Daoy (cell line): ENCODE measurements around the gene BCKDK. TPM values are rescaled to one million over a fixed set of nuclear protein-coding genes. Genes with fewer than 3 reads are reported as not detected.
A peak's percentile ranks its signal among the peaks of the same experiment; 100 is the strongest.
"Not testable (repeated sequence)": the region's sequence is repeated elsewhere in the genome, so short reads cannot be mapped to it uniquely, and the experiment has no call there.

Experiments used
- DNase-seq: peaks from one replicate; pipeline ENCODE4 v3.0.0-alpha.2; 2015; ENCODE audit warnings: low read depth
- total RNA-seq: library from RNA; depleted of rRNA; stranded (reverse); fragments of >200 nt; shearing (Covaris generic); gene quantifications from 2 replicates; pipeline ENCODE4 v1.2.3, GENCODE V29; 2014; rRNA removed

The BCKDK gene
- total RNA-seq, 1 experiment from 2014 or later, result 18.1 TPM

- DNase-seq, result no peak
Measured at GRCh38 chr16:31141489-31142108, 33.4 kb downstream of the BCKDK start.

- DNase-seq, result peak; percentile 98
Measured at GRCh38 chr16:31142109-31143010, 34.2 kb downstream of the BCKDK start.

- DNase-seq, result no peak
Measured at GRCh38 chr16:31143011-31143693, 35.0 kb downstream of the BCKDK start.

DNA sequence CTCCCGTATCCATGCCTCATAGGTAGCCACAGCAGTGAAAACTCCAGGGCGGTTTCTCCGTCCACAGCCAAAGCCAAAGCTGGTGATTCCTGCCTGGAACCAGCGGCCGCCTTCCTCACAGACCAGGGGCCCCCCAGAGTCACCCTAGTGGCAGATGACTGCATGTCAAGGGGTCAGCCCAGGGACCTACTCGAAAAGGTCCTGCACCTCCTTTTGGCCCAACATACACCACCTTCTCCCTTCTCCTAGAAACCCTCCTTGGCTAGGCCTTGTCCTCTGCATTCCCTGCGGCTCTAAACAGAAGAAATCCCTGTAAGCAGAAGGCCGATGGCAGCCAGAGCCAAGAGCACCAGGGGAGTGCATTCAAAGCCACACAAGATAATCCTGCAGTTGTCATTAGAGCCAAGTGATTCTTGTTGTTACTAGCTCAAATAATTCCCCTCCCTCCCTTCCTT lies 35.5 kb downstream of the BCKDK start:
- DNase-seq, result no peak

DNA sequence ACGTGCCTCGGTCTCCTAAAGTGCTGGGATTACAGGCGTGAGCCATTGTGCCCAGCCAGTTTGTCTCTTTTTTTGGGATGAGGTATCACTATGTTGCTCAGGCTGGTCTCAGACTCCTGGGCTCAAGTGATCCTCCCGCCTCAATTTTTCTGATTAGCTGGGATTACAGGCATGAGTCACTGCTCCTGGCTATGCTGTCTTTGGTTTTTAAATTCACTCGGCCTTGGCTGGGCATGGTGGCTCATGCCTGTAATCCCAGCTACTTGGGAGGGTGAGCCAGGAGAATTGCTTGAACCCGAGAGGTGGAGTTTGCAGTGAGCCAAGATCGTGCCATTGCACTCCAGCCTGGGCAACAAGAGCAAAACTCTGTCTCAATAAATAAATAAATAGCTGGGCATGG lies 36.2 kb downstream of the BCKDK start:
- DNase-seq, result not testable (repeated sequence)

- DNase-seq, result no peak
Measured at GRCh38 chr16:31145398-31145990, 37.3 kb downstream of the BCKDK start.

DNA sequence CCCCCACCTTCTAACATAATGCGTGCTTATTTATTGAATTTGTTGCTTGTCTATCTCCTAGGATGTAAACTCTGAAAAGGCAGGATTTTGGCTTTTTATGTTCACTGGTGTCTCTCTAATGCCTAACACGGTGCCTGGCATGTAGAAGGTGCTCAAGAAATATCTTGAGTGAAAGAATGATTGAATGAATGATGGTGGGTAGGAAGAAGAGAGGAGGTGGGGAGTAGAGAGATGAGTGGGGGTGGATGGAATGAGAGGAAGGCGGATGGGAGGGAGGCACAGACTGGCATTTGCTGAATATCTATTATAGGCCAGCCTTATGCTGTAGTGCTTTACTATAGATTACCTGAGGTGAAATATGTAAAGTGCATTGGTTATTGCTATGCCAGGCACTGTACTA lies 39.4 kb downstream of the BCKDK start:
- no peak for DNase-seq

DNA sequence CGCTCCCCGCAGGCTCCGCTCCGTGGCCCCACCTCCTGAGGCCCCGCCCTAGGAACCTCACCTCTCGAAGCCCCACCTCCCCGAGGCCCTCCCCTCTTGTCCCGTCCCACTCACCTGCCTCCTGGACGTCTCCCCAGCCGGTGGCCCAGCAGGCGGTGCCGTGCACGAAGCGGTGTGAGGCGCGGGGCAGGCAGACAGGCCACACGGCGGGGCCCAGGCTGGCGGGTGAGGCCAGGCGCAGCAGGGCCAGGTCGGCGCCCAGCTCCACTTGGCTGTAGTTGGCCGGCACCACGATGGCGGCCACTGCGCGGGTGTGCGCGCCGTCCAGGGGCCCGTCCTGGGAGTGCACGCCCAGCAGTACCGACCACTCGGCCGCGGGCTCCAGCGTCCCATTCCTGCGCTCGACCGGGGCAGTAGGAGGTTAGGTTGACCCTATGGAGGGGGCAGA lies 40.1 kb downstream of the BCKDK start:
- no peak for DNase-seq

- no peak for DNase-seq
Measured at GRCh38 chr16:31148896-31149295, 40.7 kb downstream of the BCKDK start.

GRCh38 chr16:31149332-31149731 lies 41.1 kb downstream of the BCKDK start:
- no peak for DNase-seq

DNA sequence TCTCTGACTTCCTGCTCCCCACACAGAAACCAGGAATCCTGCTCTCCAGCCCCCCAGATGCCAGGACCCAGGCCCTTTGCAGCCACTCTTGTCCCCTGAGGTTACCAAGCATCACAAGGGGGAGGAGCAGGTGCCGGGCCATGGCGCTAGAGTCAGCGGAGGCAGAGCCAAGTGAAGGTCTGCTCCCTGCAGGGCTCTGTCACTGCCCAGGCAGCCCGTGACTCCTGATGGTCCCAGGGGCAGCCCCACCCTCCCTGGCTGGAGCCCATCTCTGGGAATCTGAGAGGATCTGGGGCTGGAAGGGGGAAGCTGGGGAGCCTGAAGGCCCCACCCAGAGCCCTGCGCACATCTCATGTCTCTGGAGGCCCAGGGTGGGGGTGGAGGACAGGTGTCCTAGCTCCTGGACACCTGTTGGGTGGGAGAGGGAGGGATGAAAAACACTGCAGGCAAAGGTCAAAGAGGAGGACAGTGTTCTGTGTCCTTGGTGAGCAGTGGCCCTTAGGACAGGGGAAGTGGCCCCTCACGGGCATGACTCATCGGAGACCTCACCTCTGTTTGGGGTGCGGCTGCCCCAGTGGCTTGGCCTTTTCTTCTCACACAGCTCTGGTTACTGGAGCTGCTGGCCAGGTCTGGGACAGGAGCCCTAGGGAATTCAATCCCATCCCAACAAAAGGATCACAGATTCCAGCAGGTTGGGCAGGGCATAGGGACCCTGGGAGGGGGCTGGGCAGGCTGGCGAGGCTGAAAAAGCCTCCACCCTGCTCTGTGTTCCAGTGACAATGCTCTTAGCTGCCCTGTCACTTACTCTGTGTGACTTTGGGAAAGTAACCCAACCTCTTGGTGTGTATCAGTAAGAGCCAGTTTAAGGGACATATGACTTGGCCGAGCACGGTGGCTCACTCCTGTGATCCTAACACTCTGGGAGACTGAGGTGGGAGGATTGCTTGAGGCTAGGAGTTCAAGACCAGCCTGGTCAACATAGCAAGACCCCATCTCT lies 42.0 kb downstream of the BCKDK start, which contains the start of gene PRSS36:
TSS of gene PRSS36 (minus strand) at position 173 of the 997 bp plus-strand sequence. CDS start at position 142, 31 bp downstream.
- no peak for DNase-seq

- not testable (repeated sequence) for DNase-seq
Measured at GRCh38 chr16:31150976-31151375, 42.8 kb downstream of the BCKDK start.

GRCh38 chr16:31157136-31157535 lies 49.0 kb downstream of the BCKDK start:
- no peak for DNase-seq

Other genes starting within 250 kb of the BCKDK start
- gene BCL7C, start 214.3 kb upstream of the BCKDK start, total RNA-seq, result 27.8 and 29.4 TPM in 2 replicates
- gene CTF1, start 211.8 kb upstream of the BCKDK start, total RNA-seq, result 0.33 and 0.46 TPM in 2 replicates
- 14.0 and 16.3 TPM in 2 replicates for gene FBXL19, start 184.8 kb upstream of the BCKDK start, total RNA-seq
- 1.1 and 1.5 TPM in 2 replicates for gene ORAI3, start 159.3 kb upstream of the BCKDK start, total RNA-seq
- gene SETD1A, start 150.6 kb upstream of the BCKDK start, total RNA-seq, result 1.0 and 1.1 TPM in 2 replicates
- gene HSD3B7, start 123.2 kb upstream of the BCKDK start, total RNA-seq, result 1.8 and 3.8 TPM in 2 replicates
- under 0.01 TPM in 1 of 2 replicates, not detected in the other for gene STX1B, start 97.7 kb upstream of the BCKDK start, total RNA-seq
- gene STX4, start 74.8 kb upstream of the BCKDK start, total RNA-seq, result 13.7 and 16.1 TPM in 2 replicates
- 8.7 and 10.5 TPM in 2 replicates for gene ZNF668, start 34.1 kb upstream of the BCKDK start, total RNA-seq
- gene ZNF646, start 34.0 kb upstream of the BCKDK start, total RNA-seq, result 6.0 and 6.3 TPM in 2 replicates
- 0.39 and 1.2 TPM in 2 replicates for gene PRSS53, start 19.4 kb upstream of the BCKDK start, total RNA-seq
- gene VKORC1, start 13.6 kb upstream of the BCKDK start, total RNA-seq, result 58.1 and 77.1 TPM in 2 replicates
- gene KAT8, start 9.3 kb downstream of the BCKDK start, total RNA-seq, result 39.9 and 44.6 TPM in 2 replicates
- not detected in 2 replicates for gene PRSS8, start 27.3 kb downstream of the BCKDK start, total RNA-seq
- 0.17 and 0.18 TPM in 2 replicates for gene PRSS36, start 41.7 kb downstream of the BCKDK start, total RNA-seq
- 28.8 and 32.1 TPM in 2 replicates for gene FUS, start 71.8 kb downstream of the BCKDK start, total RNA-seq
- 14.7 and 23.3 TPM in 2 replicates for gene PYCARD, start 94.4 kb downstream of the BCKDK start, total RNA-seq
- gene TRIM72, start 105.7 kb downstream of the BCKDK start, total RNA-seq, result not detected in 2 replicates
- gene PYDC1, start 108.7 kb downstream of the BCKDK start, total RNA-seq, result not detected in 2 replicates
- gene ITGAM, start 151.6 kb downstream of the BCKDK start, total RNA-seq, result not detected in 2 replicates
- 0.42 and 1.5 TPM in 2 replicates for gene ITGAX, start 246.8 kb downstream of the BCKDK start, total RNA-seq